ENCODE measurements around the gene PAPSS2. TPM values are rescaled to one million over a fixed set of nuclear protein-coding genes. Genes with fewer than 3 reads are reported as not detected.

Gene PAPSS2
- total RNA-seq, 1 experiment from 2014 or later, result 24.5 TPM

GRCh38 chr10:87759551-87759950 lies 99.9 kb downstream of the PAPSS2 start:
- Histone ChIP-seq H3K14ac (ENCODE audit: insufficient read depth, low read length) (no peak overlapping the region), H3K23me2 (ENCODE audit: insufficient read length, low read depth, low read length, poor library complexity, severe bottlenecking) (no peaks in the 10 kb centered on the region), H4K5ac (ENCODE audit: insufficient read length, low read depth, low read length) (no peak overlapping the region), H3K4me2 (ENCODE audit: insufficient read depth, insufficient read length, low read length) (no peak overlapping the region), H4K20me1 (ENCODE audit: control insufficient read depth, insufficient read depth, insufficient read length) (no peaks in the 10 kb centered on the region), H3K9me3 (ENCODE audit: control insufficient read depth, low read depth, low read length) (no peaks in the 10 kb centered on the region), H3K9ac (ENCODE audit: extremely low read depth, insufficient read length, low read length) (no peak overlapping the region), H3T11ph (ENCODE audit: low read length) (no peak overlapping the region), H3K27me3 (ENCODE audit: insufficient read depth, low read length) (no peaks in the 10 kb centered on the region), H2BK20ac (ENCODE audit: low read depth, low read length, poor library complexity, severe bottlenecking) (no peak overlapping the region), H2BK15ac (ENCODE audit: low read depth, low read length) (no peak overlapping the region), H4K91ac (ENCODE audit: insufficient read length, low read depth, low read length) (no peak overlapping the region), H3K4ac (ENCODE audit: low read depth, low read length) (no peak overlapping the region), H3K79me2 (ENCODE audit: insufficient read depth, low read length) (no peaks in the 10 kb centered on the region), H3K79me1 (ENCODE audit: insufficient read depth, low read depth, low read length, poor library complexity, severe bottlenecking) (no peaks in the 10 kb centered on the region), H3K23ac (ENCODE audit: insufficient read length, low read depth, low read length) (no peak overlapping the region), H2BK5ac (ENCODE audit: insufficient read length, low read length) (no peak overlapping the region), H2BK12ac (ENCODE audit: insufficient read length, low read depth, low read length) (no peak overlapping the region), H3K4me1 (ENCODE audit: insufficient read depth, low read length) (no peaks in the 10 kb centered on the region; the same call in 1 of the 2 replicates), H3K27ac (ENCODE audit: insufficient read length, low read depth, low read length) (no peak overlapping the region), H2AFZ (ENCODE audit: low read length) (no peak overlapping the region), H3K56ac (ENCODE audit: insufficient read length, low read depth, low read length) (no peak overlapping the region), H4K8ac (replicated peaks; ENCODE audit: insufficient read length, low read depth, low read length) (no peak overlapping the region), H2AK5ac (ENCODE audit: insufficient read length, low read length) (no peak overlapping the region), H3K18ac (ENCODE audit: insufficient read length, low read depth, low read length) (no peak overlapping the region), H2BK120ac (ENCODE audit: low read depth, low read length, poor library complexity, severe bottlenecking) (no peak overlapping the region)
- H3K9me3 Mint-ChIP-seq, result no peaks in the 10 kb centered on the region
- DNase-seq, result no peak
- H3K36me3 Mint-ChIP-seq (ENCODE audit: insufficient read depth in 1 of 3, low read depth in 3 of 3), result peaks cover 5 to 27% (median 11%) of the 10 kb centered on the region in 3 experiments; a peak in 6 of 7 replicates
- TF ChIP-seq CTCF (conservative IDR thresholded peaks at IDR 0.05), result no peak
- no peak overlapping the region for H3K27ac Mint-ChIP-seq
- H3K27me3 Mint-ChIP-seq (ENCODE audit: low read depth), result no peaks in the 10 kb centered on the region
- H3K4me3 Mint-ChIP-seq, result no peak overlapping the region
- peaks cover 0 to 8% of the 10 kb centered on the region in 2 experiments; a peak in 2 of 4 replicates for H3K4me1 Mint-ChIP-seq

Data from H9 (cell line).